ENCODE results near the gene CRISPLD2.

The CRISPLD2 gene

GRCh38 chr16:84918006-84918909 lies 98.5 kb downstream of the CRISPLD2 start:
- no peak for DNase-seq

DNA sequence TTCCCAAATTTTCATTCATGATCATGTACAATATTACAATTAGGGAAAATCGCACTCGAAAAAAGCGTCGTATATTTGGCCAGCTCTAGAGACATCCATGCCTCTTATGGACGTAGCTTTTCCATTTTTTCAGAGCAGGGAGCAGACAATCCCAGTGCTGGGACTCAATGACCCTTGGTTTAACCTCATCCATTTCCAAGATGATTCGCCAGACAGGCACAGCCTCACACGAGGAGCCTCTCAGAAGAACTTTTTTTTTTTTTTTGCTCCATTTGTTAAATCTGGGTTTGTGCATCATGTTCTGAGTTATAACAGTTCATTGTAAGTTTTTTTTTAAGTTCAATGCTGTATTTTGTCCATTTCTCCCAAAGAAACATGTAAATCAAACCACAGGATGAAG lies 99.5 kb downstream of the CRISPLD2 start:
- DNase-seq: no peak

GRCh38 chr16:84919708-84920107 lies 99.9 kb downstream of the CRISPLD2 start:
- no peak for DNase-seq

- no peak for DNase-seq
Measured at GRCh38 chr16:84920333-84920732, 100.5 kb downstream of the CRISPLD2 start.

GRCh38 chr16:84922351-84923120 lies 102.8 kb downstream of the CRISPLD2 start:
- DNase-seq: no peak

- no peak for DNase-seq
Measured at GRCh38 chr16:84924331-84925091, 104.7 kb downstream of the CRISPLD2 start.

- DNase-seq: no peak
Measured at GRCh38 chr16:84925092-84925772, 105.4 kb downstream of the CRISPLD2 start.

DNA sequence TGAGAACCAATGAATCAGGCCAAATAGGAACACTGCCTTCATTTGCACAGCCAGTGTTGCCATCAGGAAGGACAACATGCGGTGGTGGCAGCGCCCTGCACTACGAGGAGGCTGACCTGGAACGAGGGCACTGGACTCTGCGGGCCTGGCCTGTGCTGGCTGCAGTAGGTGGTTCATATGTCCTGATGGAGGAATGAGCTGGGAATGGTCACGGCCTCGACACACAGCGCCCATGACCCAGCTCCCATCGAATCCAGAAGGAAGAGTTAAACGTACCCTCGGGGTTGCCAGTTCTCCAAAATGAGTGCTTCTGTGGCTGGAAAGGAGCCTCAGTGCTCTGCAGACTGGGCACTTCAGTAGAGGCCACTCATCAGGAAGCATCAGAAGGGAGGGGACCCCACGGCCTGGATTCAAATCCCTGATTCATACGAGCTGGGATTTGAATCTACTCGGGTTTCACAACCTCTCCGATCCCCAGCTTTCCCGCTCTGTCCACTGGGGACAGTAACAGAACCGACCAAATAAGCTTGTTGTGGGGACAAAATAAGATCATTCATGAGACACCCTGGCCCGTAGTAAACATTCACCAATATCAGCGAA lies 106.1 kb downstream of the CRISPLD2 start:
- DNase-seq: no peak

- DNase-seq: no peak
Measured at GRCh38 chr16:84926462-84926861, 106.7 kb downstream of the CRISPLD2 start.

GRCh38 chr16:84927621-84928591 lies 108.1 kb downstream of the CRISPLD2 start:
- no peak for DNase-seq

DNA sequence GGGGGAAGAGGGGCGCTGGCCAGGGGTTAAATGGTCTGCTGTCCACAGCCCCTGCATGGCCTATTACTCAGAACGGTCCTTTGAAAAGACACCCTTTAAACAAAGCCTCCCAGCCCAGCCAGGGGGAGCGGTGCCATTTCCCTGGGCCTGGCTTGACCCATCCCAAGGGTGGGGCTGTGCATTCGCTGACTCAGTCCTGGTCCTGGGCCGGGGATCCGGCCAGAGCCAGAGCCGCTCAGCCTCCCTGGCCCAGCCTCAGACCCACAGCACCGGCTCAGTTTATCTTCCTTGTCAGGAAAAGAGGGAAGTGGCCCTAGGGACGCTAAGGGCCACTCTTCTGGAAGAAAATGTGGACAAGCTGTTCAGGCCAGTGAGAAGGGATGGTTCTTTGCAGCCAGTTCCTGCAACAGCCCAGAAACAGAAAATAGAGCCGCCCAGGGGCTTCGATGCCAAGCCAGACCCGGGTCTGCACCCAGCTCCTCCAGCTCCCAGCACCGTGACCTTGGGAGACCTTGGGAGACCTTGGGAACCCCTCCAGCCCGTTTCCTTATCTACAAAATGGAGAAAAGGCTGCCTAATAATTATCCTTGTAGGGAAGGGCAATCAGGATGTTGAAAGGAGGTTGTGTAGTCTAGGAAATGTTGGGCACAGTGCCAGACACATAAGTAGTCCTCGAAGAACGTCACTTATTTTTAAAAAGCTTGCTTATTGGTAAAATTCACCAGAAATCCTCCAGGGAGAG lies 109.1 kb downstream of the CRISPLD2 start:
- DNase-seq: no peak

- DNase-seq: no peak
Measured at GRCh38 chr16:84929421-84930297, 109.9 kb downstream of the CRISPLD2 start.

GRCh38 chr16:84930298-84931106 lies 110.7 kb downstream of the CRISPLD2 start:
- no peak for DNase-seq

- DNase-seq: no peak
Measured at GRCh38 chr16:84931107-84931494, 111.3 kb downstream of the CRISPLD2 start.

DNA sequence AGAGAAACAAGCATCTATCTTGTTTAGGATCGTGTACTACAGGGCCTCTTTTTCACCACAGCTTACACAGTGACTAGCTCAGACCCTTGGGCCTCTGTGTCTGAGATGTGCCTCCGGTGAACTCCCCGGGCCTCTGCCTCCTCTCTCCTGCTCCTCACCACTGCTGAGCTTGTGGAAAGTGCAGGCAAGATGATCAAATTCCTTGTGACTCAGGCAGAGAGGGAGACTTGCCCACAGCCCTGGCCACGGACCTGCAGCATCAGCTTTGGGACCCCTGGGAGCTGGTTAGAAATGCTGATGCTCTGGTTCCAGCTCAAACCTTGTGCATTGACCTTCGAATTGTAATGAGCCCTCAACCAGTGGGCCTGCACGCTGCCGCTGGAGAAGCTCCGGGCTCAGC lies 111.7 kb downstream of the CRISPLD2 start:
- DNase-seq: no peak

DNA sequence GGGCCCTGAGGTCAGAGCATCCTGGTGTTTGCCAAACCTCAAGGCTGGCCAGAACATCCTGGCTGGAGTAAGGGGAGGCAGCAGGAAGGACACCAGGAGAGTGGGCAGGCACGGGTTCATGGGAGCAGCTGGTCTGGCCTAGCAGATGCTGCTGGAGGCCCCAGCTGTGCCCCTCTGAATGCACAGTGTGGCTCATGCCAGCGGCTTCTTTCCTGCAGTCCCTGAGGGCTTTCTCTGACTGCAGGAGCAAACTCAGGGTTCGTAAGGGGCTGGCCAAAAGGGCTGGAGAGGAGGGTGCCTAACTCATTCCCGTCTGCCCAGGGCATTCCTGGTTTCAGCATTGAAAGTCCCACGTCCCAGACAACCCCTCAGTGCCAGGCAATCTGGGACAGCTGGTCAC lies 112.9 kb downstream of the CRISPLD2 start:
- DNase-seq: no peak

DNA sequence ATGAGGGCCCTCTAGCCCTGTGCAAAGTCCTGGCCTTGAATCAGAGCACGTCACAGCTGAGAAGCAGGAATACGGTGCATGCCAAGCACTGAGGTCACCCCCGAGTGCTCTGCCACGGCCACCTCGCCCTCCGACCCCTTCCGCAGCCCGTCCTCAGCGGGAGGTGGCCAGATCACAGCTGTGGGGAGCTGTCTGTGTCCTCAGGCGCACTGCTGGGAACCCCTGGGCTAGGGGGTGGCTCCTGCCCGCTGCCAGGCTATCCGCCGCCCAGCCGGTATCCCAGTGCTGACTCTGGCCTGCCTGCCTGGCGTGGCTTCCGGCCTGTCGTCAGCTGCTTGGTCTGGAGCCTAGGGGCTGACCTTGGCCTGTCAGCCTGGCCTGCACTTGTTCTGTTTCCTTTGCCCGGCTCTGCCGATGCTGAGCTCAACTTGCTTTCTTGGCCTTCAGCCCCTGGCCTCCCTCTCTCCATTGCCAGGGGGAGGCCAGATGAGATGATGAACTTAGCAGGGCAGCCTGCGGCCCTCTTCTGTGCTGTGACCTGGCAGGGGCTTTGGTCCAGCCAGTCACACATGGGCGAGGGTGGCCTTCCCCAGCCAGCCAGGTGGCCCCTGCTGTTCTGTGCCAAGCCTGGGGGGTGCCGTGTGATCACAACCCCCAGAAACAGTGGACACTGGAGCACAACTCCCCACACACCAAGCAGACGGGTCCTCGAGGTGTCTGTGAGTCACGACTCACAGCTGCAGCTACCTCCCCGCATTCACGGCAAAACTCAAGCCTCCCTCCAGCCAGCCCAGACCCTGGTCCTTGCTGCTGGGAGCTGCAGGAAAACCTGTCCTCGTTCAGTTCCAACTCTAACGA lies 114.2 kb downstream of the CRISPLD2 start:
- no peak for DNase-seq

Measured in NCI-H510A (cell line).